Dermis blood vessel endothelial cell (primary cell): ENCODE measurements around the gene SAFB. TPM values are rescaled to one million over a fixed set of nuclear protein-coding genes. Genes with fewer than 3 reads are reported as not detected.
"Not testable (repeated sequence)": the region's sequence is repeated elsewhere in the genome, so short reads cannot be mapped to it uniquely, and the experiment has no call there.

Source experiments
- DNase-seq: peaks from one replicate; pipeline ENCODE4 v3.0.0; 2010
- total RNA-seq: library from RNA; depleted of rRNA; stranded (reverse); fragments of >200 nt; gene quantifications from 2 replicates; pipeline ENCODE4 v1.2.3, GENCODE V29; 2014

The SAFB gene
- total RNA-seq, 1 donor from 2014 or later, result 56.0 TPM

DNA sequence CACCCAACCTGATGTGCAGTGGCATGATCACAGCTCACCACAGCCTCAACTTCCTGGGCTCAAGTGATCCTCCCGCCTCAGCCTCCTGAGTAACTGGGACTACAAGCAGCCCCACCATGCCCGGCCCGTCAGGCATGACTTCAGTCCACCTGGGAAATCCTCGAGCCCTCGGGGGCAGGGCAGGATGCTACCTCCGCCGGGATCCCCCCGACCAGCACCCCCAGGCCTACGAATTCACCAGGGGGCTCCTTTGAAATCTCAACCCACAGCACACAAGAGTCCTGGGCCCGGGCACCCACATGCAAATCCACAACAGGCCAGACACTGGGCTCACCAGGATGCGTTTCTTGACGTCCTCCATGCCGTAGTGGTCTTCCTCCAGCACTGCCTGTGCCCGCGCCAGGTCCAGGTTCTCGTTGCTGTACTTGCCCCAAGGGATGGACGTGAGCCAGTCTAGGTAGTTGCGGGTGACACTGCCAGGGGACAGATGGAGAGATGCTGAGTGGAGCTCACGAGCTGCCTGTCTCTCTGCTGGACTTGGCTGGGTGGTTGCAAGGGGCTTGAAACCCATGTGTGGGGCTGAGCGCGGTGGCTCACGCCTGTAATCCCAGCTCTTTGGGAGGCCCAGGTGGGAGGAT lies 77.7 kb downstream of the SAFB start:
- DNase-seq, result no peak

DNA sequence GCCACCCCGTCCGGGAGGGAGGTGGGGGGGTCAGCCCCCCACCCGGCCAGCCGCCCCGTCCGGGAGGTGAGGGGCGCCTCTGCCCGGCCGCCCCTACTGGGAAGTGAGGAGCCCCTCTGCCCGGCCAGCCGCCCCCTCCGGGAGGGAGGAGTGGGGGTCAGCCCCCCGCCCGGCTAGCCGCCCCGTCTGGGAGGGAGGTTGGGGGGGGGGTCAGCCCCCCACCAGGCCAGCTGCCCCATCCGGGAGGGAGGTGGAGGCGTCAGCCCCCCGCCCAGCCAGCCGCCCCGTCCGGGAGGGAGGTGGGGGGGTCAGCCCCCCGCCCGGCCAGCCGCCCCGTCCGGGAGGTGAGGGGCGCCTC lies 79.1 kb downstream of the SAFB start:
- not testable (repeated sequence) for DNase-seq

DNA sequence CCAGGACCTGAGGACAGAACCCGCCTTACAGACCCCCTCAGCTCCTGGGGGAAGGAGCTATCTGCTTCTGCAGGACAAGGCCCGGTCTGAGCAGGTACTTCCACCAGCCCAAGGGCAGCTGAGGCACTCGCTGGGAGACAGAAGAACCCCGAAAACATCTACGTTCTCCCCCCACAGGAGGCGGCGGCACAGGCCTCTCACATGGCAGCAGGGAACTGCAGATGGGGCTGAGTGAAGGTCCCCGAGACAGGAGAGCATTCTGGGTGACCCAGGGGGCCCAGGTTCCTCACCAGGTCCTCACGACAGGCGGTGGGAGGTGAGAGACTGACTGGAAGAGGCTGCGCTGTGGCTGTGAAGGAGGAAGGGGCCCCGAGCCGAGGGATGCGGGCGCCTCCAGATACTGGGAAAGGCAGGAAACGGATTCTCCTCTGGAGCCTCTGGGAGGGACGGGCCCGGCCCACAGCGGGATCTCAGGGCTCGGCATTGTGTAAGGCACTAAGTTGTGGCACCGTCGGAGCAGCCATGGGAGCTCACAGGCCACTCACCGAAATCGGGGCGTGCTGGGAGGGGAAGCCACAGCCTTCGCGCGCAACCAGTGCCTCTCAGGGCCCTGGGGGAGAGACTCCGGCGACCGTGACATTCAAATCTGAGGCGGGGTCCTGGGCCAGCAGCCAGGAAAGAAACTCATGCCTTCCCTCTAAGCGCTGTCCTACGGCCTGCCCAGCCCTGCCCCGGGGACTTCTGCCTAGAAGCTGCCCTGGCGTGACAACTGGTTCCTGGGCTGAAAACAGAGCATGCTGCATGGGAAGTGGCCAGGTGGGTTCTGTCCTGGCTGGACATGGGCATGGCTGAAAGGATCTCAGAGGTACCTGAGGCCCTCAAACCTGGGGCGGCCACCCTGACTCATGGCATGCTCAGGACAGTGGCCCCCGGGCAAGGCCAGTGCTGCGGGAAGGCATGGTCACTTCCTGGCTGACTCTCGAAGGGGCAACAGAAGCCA lies 81.2 kb downstream of the SAFB start:
- no peak for DNase-seq

DNA sequence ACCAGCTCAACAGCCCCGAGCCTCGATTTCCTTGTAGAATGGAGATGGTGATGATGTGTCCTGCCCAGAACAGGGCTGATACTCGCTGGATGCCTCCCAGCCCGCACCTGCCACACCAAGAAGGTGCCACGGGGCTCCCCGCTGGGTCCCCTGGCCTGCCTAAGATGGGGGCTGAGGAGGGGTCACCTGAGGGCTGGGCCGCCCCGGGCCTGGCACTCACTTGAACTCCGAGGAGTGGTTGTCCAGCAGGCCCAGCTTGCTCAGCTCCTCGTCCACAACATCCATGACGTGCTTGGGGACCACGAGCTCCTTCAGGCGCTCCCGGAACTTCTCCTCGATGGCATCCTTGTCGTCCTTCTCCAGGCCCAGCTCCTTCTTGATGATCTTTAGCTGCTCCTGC lies 82.7 kb downstream of the SAFB start:
- DNase-seq, result no peak

DNA sequence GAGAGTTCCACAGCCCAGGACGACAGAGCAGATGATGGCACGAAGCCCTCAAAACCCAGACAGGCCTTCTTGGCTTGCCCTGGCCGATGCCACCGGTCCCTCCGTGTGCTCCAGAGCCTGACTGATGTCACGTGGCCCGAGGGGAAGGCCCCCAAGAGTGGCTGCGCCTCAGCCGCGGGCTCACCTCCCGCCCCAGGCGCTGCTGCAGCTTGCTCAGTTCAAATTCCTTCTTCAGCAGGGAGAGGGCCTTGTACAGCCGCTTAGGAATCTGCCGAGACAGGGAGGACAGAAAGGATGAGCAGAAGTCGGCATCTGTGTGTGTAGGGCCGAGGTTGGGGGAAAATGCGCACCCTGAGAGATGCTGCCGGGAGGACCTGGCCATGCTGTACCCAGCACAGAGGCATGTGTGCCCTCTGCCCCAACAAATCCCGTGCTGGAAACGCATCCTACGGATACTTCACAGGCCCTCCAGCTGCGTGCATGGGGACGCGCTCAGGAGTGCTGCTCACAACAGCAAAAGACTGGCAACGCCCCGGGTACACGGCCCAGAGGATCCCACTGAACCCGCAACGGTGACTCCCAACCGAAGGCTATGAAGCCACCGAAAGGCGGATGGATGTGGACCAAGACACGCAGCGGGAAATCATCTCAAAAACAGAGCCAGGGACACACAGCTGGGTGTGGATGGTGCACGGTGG lies 84.1 kb downstream of the SAFB start:
- DNase-seq, result no peak

DNA sequence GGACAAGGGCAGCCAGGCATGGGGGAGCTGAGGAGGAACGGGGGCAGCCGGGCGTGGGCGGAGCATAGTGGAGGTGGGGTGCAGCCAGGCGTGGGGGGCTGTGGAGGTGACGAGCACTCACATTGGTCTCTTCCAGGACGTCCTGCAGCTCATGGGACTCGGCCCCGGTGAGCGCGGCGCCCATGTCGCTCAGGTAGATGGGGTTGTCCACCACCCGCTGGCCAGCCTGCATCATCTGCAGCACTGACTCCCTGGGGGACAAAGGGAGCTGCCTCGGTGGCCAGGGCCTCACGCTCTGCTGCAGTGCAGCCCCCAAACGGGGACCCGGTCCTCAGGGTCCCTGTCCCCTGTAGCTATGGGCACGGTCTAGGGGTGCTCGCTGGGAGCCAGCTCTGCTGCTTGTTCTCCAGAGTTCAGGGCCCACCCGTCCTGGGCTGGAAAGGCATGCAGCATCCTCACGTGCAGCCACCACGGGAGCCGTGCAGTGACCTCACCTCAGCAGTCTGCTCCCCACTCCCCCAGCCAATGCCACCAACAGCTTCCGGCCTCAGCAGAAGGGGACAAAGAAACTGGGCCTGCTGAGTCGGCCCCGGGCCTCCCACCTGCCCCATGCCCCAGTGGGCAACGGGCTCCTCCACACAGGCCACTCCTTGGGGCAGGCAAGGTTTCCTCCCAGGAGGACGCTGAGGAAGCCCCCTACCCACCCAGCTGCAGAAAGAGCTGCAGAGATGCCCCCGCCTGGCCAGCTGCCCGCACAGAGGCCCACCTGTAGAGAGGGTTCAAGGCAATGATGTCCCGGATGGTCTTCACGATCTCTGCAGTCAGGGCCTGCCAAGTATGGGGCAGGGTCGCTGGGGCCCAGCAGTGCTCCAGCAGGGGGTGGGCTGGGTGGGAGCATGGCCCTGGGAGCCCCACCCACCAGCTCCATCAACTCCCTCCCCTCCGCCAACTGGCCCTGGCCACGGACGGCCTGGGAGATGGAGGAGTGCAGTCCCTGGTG lies 85.0 kb downstream of the SAFB start:
- no peak for DNase-seq

DNA sequence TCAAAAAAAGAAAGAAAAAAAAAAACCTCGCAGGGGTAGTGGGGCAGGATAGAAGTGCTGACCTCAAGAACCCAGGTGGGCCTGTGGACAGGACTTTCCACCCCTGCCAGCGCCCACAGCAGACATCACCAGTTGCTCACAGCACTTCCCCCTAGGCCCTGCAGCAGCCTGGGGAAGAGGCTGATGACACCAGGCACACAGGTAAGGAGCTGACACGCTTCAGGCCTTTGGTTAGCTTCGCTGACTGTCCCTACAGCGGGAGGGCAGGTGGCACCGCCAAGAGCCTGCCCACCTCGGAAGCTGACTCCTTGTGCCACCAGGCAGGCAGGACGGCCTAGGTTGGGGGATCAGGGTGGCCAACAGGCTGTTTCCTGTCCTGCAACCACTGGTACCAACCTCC lies 88.1 kb downstream of the SAFB start:
- DNase-seq, result no peak

DNA sequence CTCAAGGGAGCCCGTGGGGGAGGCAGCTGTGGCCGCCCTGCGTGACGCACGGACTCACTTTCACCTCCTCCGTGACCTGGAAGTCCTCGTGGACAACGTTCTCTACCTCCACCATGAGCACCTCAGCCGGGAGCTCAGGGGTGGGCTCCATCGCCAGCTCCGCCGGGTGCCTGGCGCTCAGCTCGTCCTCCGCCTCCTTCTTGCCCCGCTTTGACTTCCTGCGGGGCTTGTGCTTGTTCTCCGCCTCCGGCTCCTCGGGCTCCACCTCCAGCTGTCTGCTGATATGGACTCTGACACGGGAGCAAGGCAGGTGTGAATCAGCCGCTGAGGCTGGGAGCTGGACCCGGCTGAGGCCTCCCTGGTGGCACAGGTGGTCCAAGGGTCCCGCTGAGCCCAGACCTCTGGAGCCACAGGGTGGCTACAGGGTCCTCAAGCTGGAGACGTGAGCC lies 88.9 kb downstream of the SAFB start:
- no peak for DNase-seq

DNA sequence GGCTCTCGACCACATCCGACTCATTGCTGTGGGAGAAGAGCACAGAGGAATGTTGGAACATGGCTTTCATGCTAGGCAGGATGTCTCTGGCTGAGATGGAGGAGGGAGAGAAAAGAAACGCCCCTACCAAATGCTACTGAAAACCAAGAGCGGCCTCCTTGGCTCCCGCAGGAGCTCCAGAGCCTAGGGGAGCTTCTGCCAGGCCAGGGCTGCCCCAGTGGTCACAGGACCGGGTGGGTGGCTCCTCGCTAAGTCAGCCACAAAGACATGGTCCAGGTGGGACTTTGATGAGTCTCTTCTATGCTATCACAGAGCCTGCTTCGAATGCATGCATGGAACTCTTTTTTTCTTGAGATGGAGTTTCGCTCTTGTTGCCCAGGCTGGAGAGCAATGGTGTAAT lies 90.3 kb downstream of the SAFB start:
- no peak for DNase-seq

DNA sequence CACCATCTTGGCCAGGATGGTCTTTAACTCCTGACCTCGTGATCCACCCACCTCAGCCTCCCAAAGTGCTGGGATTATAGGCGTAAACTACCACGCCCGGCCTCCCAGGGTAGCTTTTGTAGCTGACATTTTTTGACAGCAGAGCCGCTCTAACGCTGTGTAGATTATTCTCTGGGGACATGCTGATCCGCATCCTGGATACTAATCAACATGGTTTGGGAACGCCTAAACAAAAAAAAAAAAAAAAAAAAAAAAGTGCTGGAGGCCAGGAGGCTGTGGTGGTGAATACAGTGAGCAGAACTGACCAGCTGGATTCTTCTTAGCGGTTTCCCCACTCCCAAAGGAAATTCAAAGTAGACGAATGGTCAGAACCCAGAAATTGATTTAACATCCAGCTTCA lies 91.9 kb downstream of the SAFB start:
- no peak for DNase-seq

DNA sequence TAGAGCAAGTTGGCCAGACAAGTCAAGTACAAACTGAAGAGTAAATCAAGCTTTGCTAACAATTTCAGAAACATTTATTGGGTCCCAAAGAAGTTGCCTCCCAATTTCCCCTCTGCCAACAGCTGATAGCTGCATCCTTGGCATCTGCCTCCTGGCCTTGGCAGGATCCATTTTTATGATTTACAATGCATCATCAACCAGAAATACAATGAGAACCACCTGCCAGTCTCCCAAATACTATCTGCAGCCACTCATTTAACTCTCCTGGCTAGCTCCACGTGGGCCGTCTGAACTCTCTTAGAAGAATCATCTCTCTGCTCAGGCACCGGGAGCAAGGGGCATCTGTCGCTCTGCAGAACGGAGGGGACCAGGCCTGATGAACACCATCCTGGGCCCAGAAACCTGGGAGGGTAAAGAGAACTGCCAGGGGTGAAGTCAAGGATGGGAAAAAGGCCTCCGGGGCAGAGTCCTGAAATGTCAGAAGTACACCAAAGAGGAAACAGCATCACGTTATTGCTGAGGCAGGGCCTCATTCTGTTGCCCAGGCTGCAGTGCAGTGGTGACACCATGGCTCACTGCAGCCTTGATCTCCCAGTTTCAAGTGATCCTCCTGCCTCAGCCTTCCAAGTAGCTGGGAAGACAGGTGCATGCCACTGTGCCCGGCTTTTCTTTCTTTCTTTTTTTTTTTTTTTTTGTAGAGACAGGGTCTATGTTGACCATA lies 94.5 kb downstream of the SAFB start:
- no peak for DNase-seq

Other genes starting within 250 kb of the SAFB start
- gene ZNRF4, start 167.7 kb upstream of the SAFB start, total RNA-seq, result not detected in 2 replicates
- gene TINCR, start 55.1 kb upstream of the SAFB start, total RNA-seq, result under 0.01 TPM in 1 of 2 replicates, not detected in the other
- 33.4 and 47.5 TPM in 2 replicates for gene SAFB2, start 307 bp upstream of the SAFB start, total RNA-seq
- 13.4 and 22.3 TPM in 2 replicates for gene MICOS13, start 57.4 kb downstream of the SAFB start, total RNA-seq
- gene HSD11B1L, start 57.9 kb downstream of the SAFB start, total RNA-seq, result 7.4 and 9.7 TPM in 2 replicates
- gene RPL36, start 67.2 kb downstream of the SAFB start, total RNA-seq, result 379 and 554 TPM in 2 replicates
- gene LONP1, start 97.1 kb downstream of the SAFB start, total RNA-seq, result 73.7 and 89.9 TPM in 2 replicates
- gene CATSPERD, start 97.6 kb downstream of the SAFB start, total RNA-seq, result not detected in 2 replicates
- gene PRR22, start 161.7 kb downstream of the SAFB start, total RNA-seq, result 0.51 TPM in 2 replicates
- gene DUS3L, start 168.1 kb downstream of the SAFB start, total RNA-seq, result 21.8 and 38.9 TPM in 2 replicates
- gene NRTN, start 182.0 kb downstream of the SAFB start, total RNA-seq, result 0.42 and 0.85 TPM in 2 replicates
- gene FUT6, start 216.6 kb downstream of the SAFB start, total RNA-seq, result not detected in 2 replicates
- not detected in 2 replicates for gene FUT3, start 228.4 kb downstream of the SAFB start, total RNA-seq
- not detected in 2 replicates for gene FUT5, start 247.5 kb downstream of the SAFB start, total RNA-seq